GM18907 (cell line): ENCODE results near the gene AVEN.

Experiments used
- ATAC-seq: cut with Tn5 transposase; IDR thresholded peaks from one replicate; pipeline ENCODE4 v1.9.1; 2021; ENCODE audit warnings: mild to moderate bottlenecking, moderate library complexity; ENCODE audit not compliant: unreplicated experiment

AVEN gene

DNA sequence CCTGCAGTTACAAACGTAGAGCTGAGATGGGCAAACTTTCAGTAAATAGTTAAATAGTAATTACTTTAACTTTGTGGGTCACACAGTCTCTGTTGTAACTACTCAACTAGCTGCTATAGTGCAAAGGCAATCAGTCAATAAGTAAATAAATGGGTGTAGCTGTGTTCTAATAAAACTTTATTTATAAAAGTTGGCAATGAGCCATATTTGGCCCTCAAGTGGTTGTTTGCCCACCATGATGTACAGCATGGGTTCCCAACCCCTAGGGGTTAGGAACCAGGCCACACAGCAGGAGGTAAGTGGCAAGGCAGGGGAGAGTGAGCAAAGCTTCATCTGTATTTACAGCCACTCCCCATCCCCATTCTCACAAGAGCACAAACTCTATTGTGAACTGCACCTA lies 115.6 kb downstream of the AVEN start:
- no peak for ATAC-seq

DNA sequence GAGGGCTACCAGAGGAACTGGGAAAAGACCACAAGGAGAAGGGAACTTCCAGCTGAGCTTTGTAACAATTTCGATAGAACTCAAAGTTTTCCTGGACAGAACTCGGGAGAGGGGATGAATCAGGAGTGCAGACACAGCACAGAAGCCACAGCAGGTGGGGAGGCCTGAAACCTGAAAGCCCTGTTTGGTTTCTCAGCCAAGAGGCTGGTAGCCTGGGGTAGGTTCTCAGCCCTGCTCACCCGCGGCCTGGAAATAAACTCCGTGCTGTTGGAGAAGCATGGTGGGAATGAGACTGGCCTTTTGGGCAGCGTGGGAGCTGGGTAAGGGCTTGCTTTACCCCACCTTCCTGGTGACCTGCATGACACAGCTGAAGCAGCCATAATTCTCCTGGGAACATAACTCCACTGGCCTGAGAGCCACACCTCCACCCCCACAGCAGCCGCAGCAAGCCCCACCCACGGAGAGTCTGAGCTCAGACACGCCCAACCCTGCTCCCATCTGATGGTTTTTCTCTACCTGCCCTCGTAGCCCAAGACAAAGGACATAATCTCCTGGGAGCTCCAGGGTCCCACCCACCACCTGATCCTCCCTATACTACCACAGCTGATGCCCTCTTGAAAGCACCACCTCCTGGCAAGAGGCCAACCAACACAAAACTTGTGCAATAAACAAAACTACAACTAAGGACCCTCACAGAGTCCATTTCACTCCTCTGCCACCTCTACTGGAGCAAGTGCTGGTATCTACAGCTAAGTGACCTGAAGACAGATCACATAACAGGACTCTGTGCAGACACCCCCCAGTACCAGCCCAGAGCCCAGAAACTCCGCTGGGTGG lies 123.2 kb downstream of the AVEN start:
- ATAC-seq: no peak

DNA sequence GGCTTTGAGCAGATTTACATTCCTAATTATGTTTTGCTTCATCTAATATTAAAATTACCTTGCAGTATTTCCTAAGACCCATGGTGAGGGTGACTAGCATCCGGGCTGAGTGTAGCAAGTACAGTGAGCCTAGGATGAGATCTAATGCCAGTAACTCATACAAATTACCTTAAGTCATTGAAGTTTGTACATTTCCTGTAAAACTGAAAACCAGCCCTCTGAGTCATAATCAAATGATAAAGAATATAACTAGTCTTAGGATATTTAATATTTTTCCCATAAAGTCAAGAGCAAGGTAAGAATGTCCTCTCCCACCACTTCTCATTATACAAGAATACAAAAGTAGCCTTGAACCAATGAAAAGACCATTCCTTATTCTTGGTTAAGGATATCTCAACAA lies 125.5 kb downstream of the AVEN start:
- ATAC-seq: no peak

DNA sequence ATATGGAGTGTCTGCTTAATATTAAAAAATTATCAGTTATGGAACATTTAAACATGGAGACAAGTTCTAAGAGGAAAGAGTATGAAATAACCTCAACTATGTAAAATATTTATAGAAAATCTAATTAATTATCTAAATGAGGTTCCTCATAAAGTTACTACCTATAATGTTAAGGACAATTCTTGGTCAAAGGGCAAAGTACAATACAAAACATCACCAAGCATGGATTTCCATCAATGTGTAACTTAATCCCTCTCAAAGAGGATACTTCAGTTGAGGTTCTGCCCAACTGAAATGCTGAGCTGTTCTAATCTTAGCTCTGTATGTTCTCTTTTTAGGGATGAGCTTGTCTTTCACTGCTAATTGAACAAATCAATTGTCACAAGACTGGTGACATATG lies 126.7 kb downstream of the AVEN start:
- no peak for ATAC-seq

DNA sequence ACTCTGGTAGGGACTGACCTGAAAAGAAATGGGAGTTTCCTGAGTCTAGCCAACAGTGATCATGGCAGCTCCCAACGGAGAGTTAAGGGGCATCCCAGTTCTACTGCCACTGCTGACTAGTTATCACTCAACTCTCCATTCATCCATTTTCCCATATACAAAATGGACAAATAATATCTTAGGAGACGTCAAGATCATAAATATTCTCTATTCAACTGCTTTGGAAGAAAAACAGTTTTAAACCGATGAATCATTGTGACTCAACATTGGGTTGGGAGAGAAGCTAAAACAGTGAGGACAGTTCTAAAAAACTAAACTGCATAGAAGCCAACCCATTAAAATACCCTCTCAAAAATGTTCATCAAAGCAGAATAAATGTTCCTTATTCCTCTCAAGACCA lies 128.3 kb downstream of the AVEN start:
- ATAC-seq: no peak

DNA sequence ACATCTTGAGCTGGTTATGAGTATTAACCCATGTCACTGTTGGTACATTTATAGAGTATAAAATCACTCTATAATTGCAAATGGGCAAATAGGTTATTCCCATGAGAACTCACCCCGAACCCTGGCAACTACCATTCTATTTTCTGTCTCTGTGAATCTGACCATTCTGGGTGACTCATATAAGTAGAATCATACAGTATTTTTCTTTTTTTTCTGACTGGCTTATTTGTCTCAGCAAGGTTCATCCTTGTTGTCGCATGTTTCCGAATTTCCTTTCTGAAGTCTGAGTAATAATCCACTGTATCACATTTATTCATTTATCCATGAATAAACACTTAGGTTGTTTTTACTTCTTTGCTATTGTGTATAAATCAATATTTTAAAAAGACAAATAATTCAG lies 130.6 kb downstream of the AVEN start:
- no peak for ATAC-seq

DNA sequence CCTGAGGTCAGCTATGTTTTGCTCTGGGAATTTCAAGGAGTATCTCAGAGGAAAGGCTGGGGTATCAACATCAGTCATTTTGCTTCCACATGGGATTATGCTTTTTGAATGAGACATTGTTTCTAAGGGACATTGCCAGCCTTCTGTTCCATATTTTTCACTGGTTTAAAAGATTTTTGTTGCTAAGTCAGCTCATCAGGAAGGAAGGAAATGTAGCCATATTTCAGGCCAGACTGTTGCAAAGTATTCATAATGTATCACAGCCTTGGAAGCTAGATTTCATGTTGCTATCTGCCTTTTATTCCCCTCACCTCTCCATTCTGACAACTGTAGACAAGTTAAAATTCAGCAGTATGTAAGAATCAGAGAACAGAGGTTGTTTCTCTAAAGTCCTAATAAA lies 131.7 kb downstream of the AVEN start:
- ATAC-seq: no peak

DNA sequence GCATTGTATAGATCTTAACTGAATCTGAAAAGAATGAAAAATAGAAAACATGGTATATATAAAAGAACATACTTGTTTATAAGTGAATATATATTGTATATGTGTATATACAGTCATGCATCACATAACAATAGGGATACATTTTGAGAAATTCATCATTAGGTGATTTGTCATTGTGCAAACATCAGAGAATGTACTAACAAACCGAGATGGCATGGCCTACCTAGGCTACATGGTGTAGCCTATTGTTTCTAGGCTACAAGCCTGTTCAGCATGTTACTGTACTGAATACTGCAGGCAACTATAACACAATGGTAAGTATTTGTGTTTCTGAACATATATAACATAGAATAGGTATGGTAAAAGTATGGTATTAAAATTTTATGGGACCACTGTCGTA lies 135.3 kb downstream of the AVEN start:
- no peak for ATAC-seq

DNA sequence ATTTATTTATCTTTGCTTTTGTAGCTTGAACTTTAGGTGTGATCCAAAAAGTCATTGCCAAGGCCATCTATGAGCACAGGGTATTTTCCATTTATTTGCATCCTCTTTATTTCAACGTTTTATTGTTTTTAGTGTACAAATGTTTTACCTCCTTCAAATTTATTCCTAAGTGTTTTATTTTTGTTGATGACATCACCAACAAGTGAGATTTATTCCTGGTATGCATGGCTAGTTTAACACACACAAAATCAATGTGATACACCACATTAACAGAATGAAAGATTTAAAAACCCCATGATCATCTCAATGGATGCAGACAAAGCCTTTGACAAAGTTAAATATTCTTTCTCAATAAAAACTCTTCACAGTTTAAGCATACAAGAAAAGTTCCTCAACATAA lies 137.0 kb downstream of the AVEN start:
- ATAC-seq: no peak

DNA sequence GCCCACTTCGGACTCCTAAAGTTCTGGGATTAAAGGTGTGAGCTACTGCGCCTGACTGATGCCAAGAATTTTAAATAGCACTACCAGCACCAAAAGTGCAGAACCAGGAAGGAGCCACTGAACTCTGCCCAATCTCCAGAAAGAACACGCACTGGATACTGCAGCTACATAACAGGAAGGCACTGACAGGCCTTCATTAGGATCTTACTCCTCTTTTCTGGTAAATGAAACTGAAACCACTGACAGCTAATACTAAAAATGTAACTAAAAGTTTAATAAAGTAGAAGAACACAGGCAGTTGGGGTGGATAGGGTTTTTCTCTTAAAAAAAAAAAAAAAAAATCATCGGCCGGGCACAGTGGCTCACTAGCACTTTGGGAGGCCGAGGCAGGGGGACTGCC lies 144.8 kb downstream of the AVEN start:
- ATAC-seq: peak; percentile 72

DNA sequence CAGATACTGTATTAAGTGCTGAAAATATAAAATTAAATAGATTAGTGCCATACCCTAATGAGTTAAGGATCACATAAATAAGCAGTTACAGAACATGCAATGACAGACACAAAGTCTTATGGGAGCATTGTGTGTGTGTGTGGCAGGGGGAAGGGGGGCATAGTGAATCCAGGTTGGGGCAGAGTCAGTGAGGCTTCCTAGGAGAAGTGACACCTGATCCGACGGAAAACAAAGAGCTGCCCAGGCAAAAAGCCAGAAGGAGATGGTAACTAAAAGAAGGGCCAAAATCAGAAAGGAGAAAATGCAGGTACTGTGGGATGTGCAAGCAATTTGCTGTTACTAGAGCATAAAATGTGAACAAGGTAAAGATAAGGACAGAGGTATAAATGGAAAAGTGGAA lies 150.8 kb downstream of the AVEN start:
- no peak for ATAC-seq

DNA sequence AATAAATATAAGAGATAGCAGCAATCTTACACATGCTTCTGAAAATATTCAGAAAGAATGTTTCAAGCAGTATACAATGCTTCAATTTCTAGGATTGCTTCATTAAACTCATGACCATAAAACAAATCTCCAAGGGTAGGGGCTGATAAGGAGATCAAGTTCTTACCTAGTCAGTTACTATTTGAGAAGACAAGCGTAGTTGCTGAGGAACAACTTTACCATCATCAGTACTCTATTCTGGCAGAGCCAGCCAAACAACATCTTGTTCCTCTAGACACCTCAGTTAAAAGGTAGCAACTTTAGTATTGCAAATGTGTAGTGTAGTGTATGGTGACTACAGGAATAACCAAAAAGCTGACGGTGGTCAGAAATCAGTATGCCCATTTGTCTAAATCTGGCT lies 156.1 kb downstream of the AVEN start:
- no peak for ATAC-seq

DNA sequence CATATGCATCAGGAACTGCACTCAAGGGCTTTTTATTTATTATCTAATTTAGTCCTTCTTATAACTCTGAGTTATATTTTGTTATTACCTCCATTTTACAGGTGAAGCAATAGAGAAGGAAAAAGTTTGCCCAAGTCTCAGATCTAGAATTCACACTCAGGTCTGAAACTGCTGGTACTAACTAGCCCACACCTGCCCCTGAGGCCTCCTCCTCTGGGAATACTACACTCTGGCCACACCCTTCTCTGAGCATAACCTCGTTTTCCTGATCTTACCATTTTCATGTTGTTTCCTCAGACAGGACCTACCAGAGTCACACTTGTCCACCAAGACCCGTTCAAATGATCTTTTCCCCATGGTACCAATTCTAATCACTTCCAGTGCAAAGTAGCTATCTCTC lies 164.8 kb downstream of the AVEN start:
- ATAC-seq: no peak

DNA sequence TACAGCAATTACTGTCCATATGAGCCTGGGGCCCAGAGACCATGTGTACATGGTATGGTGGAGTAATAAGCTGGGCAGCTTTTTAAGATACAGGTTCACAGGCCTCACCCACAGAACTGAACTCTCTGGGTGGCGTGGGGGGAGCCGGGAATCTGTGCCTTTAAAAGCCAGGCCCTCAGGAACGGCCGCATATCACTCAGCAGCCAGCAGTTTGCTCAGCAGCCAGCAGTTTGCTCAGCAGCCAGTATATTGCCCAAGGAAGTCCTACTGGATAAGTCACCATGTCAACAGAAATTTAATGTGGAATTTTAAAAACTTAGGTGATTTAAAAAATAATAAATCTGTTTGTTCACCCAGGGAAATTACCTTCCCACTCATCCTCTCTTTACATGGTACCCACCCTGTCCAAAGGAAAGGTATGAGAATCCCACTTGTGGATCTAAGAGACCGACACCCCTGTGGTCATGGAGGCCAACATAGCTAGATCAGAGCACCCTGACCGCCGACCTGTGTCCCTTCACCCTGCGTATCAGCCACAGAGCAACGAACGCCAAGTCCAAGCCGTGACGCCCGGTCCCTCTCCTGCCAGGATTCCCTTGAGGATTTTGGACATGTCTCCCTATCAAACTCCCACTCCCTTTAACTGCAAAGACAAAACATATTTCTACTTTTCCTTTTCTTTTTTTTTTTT lies 166.4 kb downstream of the AVEN start:
- no peak for ATAC-seq

DNA sequence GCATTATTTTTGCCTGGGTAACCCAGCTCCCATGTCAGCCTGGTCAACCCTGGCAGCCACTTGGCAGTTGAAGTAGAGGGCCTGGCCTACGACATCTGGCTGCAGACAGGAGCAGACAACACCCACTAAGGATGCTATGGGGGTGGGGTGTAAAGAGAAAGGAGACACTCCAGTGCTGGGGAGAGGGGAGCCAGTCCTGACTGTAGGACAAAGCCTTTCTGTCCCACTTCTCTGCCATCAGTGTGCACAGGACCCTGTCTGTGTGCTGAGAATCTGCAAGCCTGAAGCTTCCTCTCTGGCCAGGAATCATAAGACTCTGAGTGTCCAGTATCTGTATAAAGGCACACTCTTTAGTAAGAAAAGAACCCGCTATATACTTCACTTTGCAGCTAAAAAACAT lies 167.0 kb downstream of the AVEN start:
- ATAC-seq: no peak

DNA sequence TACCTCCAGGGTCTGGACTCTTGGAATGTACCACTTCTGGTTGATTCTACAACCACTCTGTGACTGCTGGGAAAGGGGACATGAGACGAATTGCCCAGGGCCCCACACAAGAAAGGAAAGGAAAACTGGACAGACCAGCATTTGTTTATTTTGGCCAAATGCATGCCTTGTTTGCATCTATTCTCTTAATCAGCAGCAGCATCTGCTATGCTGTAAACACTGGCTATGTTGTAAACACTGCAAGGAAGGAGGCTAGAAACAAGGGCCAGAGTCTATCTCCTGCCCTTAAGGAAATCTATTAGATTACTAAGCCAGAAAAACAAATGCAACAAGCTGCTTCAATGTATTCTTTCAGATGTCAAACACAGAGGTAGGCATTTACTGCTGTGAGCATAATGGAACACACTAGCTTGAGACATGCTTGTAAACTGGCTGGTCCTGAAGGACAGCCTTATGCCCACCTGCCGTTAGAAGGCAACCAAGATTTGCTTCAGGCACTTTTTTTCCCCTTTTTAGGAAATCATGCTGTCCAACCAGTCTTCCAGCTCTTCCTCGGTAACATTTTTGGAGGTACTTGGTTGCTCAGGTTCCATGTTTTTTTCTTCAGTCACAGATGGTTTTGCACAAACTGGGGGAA lies 172.8 kb downstream of the AVEN start:
- no peak for ATAC-seq

DNA sequence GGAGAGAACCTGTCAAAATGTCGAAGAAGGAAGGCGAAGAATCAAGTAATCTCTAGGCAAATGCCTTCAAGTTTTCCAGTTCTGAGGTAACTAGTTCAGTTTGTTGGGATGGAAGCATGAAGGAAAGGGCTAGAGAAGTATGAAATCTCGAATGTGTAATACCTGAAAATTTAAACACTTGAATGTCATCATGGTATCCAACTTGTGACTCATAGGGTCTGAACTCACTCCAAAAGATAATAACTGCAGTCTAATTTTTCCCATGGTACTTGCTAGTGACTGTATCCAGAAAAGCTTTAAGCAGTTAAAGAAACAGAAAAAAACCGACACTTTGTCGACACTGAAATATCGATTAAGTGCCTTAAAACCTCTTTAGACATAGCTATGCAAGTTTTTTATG lies 173.6 kb downstream of the AVEN start:
- no peak for ATAC-seq

DNA sequence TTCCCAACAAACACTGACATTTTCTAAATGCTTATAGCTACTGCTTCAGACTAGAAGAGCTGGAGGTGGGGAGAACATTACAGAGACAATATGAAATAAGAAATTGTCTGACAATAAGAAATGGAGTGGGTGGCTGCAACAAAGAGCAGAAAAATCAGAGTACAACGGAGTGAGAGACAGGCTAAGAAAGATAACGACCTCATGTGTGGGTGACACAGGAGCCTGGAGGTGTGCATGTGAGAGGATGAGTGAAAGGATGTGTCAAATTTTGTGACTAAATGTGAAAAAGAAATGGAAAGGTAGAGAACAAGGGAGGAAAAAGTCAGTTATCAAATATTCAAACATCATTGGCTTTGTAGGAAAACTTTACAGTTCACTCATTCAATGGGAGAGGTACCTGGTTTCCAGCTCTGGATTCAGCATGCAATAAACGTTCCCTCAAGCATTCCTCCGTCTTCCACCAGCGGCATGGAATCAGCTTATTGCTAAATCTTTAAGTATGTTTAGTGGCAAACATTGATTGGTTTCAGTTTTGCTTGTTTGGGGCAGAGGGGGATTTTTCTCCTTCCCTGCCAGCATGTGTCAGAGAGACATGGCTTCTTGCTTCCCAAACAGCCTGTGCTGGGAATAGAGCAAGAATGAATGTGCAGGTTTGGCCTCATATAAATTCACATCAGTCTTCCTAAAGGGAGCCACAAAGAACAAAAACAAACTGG lies 174.5 kb downstream of the AVEN start:
- no peak for ATAC-seq

DNA sequence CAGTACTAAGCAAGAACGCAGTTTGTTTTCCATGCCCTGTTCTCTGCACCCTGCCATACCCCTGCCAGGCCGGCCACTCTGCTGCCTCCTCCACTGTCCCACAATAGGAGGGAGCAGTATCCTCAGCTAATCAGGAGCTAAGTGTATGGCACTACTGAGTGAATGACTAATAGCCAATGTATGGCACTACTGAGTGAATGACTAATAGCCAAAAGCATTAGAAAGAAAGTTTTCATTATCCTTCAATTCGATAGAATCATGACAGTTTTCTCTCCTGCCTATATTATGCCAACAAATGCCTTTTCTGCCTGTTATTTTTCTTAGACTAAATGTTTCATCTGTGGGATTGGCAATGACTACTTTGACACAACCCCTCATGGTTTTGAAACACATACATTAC lies 178.2 kb downstream of the AVEN start:
- no peak for ATAC-seq

DNA sequence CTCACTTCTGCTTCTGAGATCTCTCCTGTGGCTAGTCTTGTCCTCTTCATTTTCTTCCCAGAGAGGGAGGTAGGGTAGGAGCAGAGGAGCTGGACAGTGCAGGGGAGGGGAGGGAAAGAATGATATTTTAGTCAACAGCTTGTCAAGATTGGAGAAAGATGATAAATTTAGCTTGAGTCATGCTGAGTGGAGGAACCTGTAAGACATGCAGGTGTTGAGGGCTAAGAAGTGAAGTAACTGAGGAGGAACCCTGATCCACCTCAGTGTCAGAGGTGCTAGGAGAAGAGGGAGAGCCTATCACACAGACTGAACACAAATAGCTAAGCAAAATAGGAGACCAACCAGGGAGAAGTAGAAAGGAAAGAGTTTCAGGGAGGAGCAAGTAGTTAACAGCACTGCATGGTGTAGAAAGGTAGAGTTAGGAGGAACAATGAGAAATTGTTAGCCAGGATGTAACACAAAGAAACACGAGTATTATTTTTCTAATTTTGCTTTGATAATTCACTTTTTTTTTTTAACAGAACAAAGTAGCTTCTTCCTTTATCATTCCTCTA lies 178.9 kb downstream of the AVEN start:
- no peak for ATAC-seq

DNA sequence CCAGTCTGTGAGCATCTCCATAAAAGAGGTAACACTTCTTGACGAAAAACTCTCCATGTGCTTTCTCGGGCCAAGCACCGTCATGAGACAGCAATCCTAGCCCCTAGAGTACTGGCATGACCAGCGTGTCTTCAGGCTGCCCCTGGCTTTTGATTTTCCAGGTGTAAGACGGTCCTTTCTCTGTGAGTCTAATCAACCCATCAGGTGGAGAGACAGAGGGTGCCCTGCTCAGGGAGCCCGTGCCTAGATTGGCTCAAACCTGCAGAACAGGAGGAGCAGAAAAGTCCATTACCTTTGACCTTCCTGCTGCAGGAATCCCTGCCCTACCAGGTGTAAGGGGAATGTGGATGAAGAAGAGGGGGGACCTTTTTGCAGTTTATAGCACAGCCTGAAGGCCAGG lies 180.2 kb downstream of the AVEN start:
- ATAC-seq: no peak
